NCI-H2171 treated with DMSO at 0.1 percent for 48 hours (cell line): Measurements from ENCODE around the gene EFNB3.

Experiments used
- DNase-seq: peaks from one replicate; lab custom pipeline; 2025; lab: John Stamatoyannopoulos, UW

The EFNB3 gene, protein sequence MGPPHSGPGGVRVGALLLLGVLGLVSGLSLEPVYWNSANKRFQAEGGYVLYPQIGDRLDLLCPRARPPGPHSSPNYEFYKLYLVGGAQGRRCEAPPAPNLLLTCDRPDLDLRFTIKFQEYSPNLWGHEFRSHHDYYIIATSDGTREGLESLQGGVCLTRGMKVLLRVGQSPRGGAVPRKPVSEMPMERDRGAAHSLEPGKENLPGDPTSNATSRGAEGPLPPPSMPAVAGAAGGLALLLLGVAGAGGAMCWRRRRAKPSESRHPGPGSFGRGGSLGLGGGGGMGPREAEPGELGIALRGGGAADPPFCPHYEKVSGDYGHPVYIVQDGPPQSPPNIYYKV

GRCh38 chr17:7704601-7705268 lies at the start of gene EFNB3:
Gene EFNB3, plus strand, starts transcription at chr17:7705202. Its CDS starts 397 bp downstream, at chr17:7705599.
- peak; percentile 65 for DNase-seq

DNA sequence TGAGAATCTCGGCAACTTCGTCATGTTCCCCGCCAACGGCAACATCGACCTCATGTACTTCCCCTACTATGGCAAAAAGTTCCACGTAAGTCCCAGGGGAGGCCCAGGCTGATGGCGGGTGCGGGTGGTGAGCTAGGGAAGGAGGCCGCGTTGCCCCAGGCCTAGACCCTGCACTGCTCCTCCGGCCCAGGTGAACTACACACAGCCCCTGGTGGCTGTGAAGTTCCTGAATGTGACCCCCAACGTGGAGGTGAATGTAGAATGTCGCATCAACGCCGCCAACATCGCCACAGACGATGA lies 49.5 kb upstream of the EFNB3 start:
- no peak for DNase-seq

DNA sequence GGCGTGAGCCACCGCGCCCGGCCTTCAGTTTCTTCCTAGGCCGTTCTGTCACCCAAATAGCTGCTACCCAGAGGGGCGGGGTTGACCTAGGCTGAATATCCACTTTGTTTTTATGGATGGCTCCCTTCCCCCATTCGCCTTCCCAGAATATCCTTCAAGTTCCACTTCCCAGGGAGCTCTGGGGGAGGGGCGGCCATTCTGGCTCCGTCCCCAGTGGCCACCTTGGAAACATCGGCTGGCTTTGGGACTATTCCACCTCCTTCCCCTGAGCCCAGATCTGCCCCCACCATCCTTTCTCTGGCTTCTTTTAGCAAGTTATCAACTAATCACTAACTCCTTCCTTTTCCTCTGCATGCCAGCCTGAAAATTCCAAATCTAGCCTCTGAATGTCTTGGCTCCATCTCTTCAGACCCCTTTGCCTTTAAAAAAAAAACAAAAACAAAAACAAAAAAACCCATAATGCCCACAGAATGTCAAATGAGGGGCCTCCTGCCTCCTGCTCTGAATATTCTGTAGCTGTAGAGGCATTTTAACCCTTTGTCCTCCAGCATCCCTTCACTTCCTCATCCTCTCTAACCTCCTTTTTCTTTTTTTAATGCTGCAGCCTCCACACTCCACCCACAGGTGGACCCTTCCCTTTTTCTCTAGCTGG lies 47.9 kb upstream of the EFNB3 start:
- no peak for DNase-seq

DNA sequence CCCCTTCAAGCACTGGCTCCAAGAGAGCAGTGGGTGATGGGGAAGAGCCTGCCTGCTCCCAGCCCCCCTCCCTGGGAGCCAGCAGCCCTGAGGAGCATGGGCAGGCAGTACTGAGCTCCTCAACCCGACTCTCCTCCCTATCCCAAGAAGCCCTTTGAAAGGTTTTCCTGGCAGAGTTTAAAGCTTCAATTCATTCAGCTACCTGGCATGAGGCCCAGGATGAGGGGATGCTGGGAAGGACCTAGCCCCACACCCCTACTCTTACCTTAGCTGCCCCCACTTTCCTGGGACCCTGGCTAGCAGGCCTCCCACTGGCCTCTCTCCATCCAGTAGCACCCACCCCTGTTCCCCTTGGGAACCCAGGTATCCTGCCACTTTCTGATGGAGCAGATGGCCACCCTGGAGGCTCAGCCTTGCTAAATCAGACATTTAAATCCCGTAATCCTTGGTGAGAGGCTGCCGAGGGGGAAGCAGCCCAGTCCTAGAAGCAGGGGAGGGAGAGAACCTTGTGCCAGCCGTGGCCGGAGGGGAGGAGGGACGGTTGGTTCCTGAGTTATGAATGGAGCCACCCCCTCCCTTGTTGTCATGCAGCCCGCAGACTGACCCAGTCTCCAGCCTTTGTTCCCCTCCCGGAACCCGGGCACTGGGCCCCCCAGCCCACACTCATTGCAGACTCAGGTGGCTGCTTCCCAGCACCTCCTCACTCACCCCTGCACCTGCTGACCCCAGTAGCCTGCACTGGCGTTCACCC lies 37.2 kb upstream of the EFNB3 start:
- peak; percentile 22 for DNase-seq

DNA sequence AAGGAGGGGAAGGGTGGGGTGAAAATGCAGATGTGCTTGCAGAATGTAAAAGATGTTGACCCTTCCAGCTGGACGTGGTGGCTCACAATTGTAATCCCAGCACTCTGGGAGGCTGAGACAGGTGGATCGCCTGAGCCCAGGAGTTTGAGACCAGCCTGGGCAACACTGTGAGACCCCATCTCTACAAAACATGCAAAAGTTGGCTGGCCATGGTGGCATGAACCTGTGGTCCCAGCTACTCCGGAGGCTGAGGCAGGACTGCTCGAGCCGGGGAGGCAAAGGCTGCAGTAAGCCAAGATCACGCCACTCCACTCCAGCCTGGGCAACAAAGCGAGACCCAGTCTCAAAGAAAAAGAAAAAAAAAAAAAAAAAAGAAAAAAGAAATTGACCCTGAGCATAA lies 36.5 kb upstream of the EFNB3 start:
- DNase-seq = no peak

DNA sequence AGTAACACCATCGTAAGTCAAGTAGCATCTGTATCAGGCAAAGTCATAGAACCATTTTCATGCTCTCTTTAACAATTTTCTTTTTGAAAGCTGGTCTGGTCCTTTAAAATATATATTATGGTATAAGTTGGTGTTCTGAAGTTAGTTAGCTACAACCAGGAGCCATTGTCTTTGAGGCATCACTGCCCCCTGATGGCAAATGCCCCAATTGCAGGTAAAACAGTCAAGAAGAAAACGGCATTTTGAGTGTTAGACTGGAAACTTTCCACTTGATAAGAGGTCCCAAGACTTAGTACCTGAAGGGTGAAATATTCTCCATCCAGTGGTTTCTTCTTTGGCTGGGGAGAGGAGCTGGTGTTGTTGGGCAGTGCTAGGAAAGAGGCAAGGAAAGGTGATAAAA lies 31.8 kb upstream of the EFNB3 start:
- no peak for DNase-seq

- no peak for DNase-seq
Observed at GRCh38 chr17:7674934-7675333, 30.1 kb upstream of the EFNB3 start.

- DNase-seq = no peak
Observed at GRCh38 chr17:7676533-7676932, 28.5 kb upstream of the EFNB3 start.

GRCh38 chr17:7677388-7678067 lies 27.5 kb upstream of the EFNB3 start:
- no peak for DNase-seq

- DNase-seq = no peak
Observed at GRCh38 chr17:7684851-7685532, 20.0 kb upstream of the EFNB3 start.

GRCh38 chr17:7685533-7686221 lies 19.3 kb upstream of the EFNB3 start:
- peak; percentile 95 for DNase-seq

- peak; percentile 95 for DNase-seq
Observed at GRCh38 chr17:7686222-7687071, 18.6 kb upstream of the EFNB3 start.

DNA sequence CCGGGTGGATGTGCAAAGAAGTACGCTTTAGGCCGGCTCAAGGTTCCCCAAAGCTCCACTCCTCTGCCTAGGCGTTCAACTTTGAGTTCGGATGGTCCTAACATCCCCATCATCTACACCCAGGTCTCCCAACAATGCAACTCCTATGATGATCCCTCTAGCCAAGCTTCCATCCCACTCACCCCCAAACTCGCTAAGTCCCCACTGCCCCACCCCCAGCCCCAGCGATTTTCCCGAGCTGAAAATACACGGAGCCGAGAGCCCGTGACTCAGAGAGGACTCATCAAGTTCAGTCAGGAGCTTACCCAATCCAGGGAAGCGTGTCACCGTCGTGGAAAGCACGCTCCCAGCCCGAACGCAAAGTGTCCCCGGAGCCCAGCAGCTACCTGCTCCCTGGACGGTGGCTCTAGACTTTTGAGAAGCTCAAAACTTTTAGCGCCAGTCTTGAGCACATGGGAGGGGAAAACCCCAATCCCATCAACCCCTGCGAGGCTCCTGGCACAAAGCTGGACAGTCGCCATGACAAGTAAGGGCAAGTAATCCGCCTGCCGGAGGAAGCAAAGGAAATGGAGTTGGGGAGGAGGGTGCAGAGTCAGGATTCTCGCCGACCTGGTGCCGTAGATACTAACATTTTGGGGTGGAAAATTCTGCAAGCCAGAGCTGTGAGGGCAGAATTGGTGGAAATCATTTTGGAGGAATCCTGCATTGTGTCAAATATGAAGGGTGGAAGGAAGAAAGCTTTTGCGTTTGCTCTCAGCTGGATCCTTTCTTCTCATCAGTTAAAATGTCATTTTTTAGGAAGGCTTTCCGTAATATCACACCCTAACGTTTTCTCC lies 17.7 kb upstream of the EFNB3 start, which contains the start of gene TP53:
TSS of gene TP53 (minus strand) at position 419 of the 836 bp plus-strand sequence. CDS start 10,896 bp downstream, outside the sequence.
- peak; percentile 93 for DNase-seq

- peak; percentile 99 for DNase-seq
Observed at GRCh38 chr17:7687908-7688807, 16.8 kb upstream of the EFNB3 start, which contains the start of gene WRAP53. Gene WRAP53, plus strand, starts transcription at chr17:7688477. Its CDS starts 172 bp downstream, at chr17:7688649.

GRCh38 chr17:7688808-7689316 lies 16.1 kb upstream of the EFNB3 start:
- DNase-seq = no peak

GRCh38 chr17:7695586-7695985 lies 9.4 kb upstream of the EFNB3 start:
- no peak for DNase-seq

DNA sequence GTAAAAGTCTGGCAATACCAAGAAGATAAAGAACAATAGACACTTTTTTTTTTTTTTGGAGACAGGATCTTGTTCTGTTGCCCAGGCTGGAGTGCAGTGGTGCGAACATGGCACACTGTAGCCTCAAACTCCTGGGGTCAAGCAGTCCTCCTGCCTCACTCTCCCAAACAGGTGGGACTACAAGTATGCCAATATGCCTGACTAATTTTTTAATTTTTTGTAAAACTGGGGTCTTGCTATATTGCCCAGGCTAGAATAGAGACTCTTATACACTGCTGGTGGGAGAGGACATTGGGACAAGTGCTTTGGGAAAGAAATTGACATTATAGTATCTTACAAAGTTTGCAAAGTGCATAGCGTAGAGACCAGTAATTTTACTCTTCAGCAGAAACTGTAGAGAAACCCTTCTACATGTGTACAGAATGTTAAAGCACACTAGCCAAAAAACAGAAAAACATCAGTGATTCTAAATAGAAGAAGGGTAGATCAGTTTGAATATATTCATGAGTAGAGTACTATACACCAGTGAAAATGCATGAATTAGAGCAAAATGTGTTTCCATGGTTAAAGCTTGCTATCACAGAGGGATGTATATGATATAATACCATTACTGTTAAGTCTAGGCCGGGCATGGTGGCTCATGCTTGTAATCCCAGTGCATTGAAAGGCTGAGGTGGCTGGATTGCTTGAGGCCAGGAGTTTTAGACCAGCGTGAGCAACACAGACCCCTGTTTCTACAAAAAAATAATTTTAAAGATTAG lies 7.0 kb upstream of the EFNB3 start:
- DNase-seq = no peak
